HL-60 (cell line): Measurements from ENCODE around the gene APEH.

Source experiments
- DNase-seq, 2 experiments: peaks; one replicate each; pipeline ENCODE4 v3.0.0-alpha.2; 2010 to 2020; ENCODE audit warnings: low read depth in 1 of 2, low spot score in 1 of 2
- H3K27ac ChIP-seq: fragments of 250-450 bp; sonication (Bioruptor Pico); replicated peaks from 2 replicates; pipeline ENCODE4 v1.5.1; 2020; ENCODE audit warnings: mild to moderate bottlenecking, moderate library complexity
- H3K27me3 ChIP-seq: fragments of 250-450 bp; sonication (Bioruptor Pico); 2 replicates; pipeline ENCODE4 v1.5.1; 2021; ENCODE audit warnings: mild to moderate bottlenecking, moderate library complexity; ENCODE audit not compliant: insufficient read depth, poor library complexity, severe bottlenecking
- H3K4me3 ChIP-seq: replicated peaks from 2 replicates; pipeline ENCODE4 v1.5.1; 2011; ENCODE audit warnings: mild to moderate bottlenecking, control low read depth, low read length; ENCODE audit not compliant: insufficient read depth
- CTCF ChIP-seq: IDR thresholded peaks from one replicate; pipeline ENCODE4 v1.5.1; 2011; ENCODE audit warnings: low read length, control low read depth, inconsistent platforms; ENCODE audit not compliant: insufficient read depth
- GABPA ChIP-seq: IDR thresholded peaks from 2 replicates; pipeline ENCODE4 v1.6.1; 2012; ENCODE audit warnings: low read depth
- POLR2AphosphoS5 ChIP-seq: IDR thresholded peaks from 2 replicates; pipeline ENCODE4 v1.6.1; 2012; ENCODE audit warnings: low read depth
- REST ChIP-seq: IDR thresholded peaks from 2 replicates; pipeline ENCODE4 v1.6.1; 2012; ENCODE audit warnings: low read depth; ENCODE audit not compliant: insufficient replicate concordance
- SPI1 ChIP-seq: IDR thresholded peaks from 2 replicates; pipeline ENCODE4 v1.6.1; 2012; ENCODE audit warnings: low read depth, mild to moderate bottlenecking, borderline replicate concordance

The APEH gene

GRCh38 chr3:49701388-49702077, 27.4 kb downstream of the APEH start:
- peak; percentile 4 for TF ChIP-seq CTCF
- no peak for TF ChIP-seq POLR2AphosphoS5
- TF ChIP-seq SPI1 = no peak
- H3K4me3 ChIP-seq = no peak overlapping the region
- no peak for DNase-seq
- no peak overlapping the region for H3K27ac ChIP-seq
- no peaks in the 10 kb centered on the region for H3K27me3 ChIP-seq

GRCh38 chr3:49702672-49703071, 28.5 kb downstream of the APEH start:
- Histone ChIP-seq H3K4me3 (no peak overlapping the region), H3K27me3 (no peaks in the 10 kb centered on the region), H3K27ac (no peak overlapping the region)
- no peak for DNase-seq
- TF ChIP-seq POLR2AphosphoS5 (no peak), SPI1 (no peak)

- TF ChIP-seq GABPA = no peak
- TF ChIP-seq CTCF = peak; percentile 94
- no peak overlapping the region for H3K4me3 ChIP-seq
- H3K27ac ChIP-seq = no peak overlapping the region
- no peaks in the 10 kb centered on the region for H3K27me3 ChIP-seq
- peak in 1 of 2 experiments; percentile 67 for DNase-seq
Observed at GRCh38 chr3:49703443-49703927, 29.3 kb downstream of the APEH start.

GRCh38 chr3:49703956-49704355, 29.8 kb downstream of the APEH start:
- Histone ChIP-seq H3K27me3 (no peaks in the 10 kb centered on the region), H3K4me3 (no peak overlapping the region), H3K27ac (no peak overlapping the region)
- no peak for DNase-seq
- TF ChIP-seq POLR2AphosphoS5 (no peak), GABPA (no peak), SPI1 (no peak), CTCF (no peak), REST (no peak)

- Histone ChIP-seq H3K4me3 (no peak overlapping the region), H3K27ac (no peak overlapping the region), H3K27me3 (no peaks in the 10 kb centered on the region)
- DNase-seq = no peak
- TF ChIP-seq REST (no peak), POLR2AphosphoS5 (no peak), CTCF (no peak), GABPA (no peak), SPI1 (no peak)
Observed at GRCh38 chr3:49704629-49705028, 30.5 kb downstream of the APEH start.
